ENCODE data around the gene TTC3.

TTC3 gene

DNA sequence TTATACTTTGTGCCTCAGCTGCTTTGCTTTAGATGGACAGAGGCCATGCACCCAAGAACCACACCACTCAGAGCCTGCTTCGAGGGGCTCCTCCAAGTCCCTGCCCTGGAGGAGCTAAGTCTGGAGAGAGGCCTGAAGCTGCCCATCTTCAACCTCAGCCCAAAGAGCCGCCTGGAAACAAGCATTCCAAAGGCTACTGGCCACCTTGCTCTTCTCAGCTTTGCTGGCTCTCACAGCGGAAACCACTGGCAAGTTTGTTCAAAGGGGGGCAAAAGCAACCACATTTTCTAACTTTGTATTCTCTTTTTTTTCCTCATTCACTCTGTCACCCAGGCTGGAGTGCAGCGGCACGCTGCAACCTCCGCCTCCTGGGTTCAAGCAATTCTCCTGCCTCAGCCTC lies 170.9 kb downstream of the TTC3 start:
- Mint-ChIP-seq H3K9me3 (no peaks in the 10 kb centered on the region), H3K27ac (no peak overlapping the region)

DNA sequence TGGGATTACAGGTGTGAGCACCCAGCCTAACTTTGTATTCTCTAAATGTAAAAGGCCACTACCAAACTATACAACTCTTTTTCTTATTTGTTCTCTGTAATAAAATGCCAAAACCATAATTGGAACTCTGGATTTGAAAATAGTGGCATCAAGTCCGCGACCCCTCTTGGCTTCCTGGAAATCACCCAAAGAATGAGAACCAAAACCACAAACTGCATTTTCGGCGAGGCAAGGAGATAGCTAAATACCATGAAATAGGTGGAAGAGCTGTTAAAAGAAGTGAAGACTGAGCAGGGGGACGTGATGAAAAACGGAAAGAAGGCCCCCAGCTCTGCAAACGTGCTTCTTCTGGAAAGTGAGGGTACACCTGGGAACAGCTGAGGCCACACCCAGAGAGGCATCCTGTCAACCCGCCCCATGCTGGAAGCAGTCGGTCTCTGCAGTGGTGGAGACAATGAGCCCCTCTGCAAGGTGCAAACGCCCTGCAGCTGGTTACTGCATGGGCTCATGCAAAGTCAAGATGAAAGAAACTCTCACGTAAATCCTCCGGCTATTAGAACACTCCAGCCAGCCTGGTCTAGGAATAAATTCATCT lies 171.5 kb downstream of the TTC3 start:
- Mint-ChIP-seq H3K36me3 (ENCODE audit: low read depth) (peaks cover 13% of the 10 kb centered on the region), H3K27ac (peak overlapping the region in 2 of 3 experiments; percentile 16 to 44), H3K4me1 (peaks cover 46% of the 10 kb centered on the region), H3K4me3 (no peak overlapping the region), H3K27me3 (ENCODE audit: low read depth) (no peaks in the 10 kb centered on the region), H3K9me3 (no peaks in the 10 kb centered on the region)
- TF ChIP-seq, protein P1, sequence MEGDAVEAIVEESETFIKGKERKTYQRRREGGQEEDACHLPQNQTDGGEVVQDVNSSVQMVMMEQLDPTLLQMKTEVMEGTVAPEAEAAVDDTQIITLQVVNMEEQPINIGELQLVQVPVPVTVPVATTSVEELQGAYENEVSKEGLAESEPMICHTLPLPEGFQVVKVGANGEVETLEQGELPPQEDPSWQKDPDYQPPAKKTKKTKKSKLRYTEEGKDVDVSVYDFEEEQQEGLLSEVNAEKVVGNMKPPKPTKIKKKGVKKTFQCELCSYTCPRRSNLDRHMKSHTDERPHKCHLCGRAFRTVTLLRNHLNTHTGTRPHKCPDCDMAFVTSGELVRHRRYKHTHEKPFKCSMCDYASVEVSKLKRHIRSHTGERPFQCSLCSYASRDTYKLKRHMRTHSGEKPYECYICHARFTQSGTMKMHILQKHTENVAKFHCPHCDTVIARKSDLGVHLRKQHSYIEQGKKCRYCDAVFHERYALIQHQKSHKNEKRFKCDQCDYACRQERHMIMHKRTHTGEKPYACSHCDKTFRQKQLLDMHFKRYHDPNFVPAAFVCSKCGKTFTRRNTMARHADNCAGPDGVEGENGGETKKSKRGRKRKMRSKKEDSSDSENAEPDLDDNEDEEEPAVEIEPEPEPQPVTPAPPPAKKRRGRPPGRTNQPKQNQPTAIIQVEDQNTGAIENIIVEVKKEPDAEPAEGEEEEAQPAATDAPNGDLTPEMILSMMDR (IDR thresholded peaks at IDR 0.05; ENCODE audit: unreplicated experiment in 3 of 3) = no peak

More for the DNA sequence above, 170.9 kb downstream of the TTC3 start:
- TF ChIP-seq, protein P1 (IDR thresholded peaks at IDR 0.05; ENCODE audit: unreplicated experiment in 3 of 3) = no peak
- no peaks in the 10 kb centered on the region for H3K27me3 Mint-ChIP-seq (ENCODE audit: low read depth)
- H3K4me1 Mint-ChIP-seq = peaks cover 40% of the 10 kb centered on the region
- H3K36me3 Mint-ChIP-seq (ENCODE audit: low read depth) = peaks cover 19% of the 10 kb centered on the region
- no peak overlapping the region for H3K4me3 Mint-ChIP-seq

DNA sequence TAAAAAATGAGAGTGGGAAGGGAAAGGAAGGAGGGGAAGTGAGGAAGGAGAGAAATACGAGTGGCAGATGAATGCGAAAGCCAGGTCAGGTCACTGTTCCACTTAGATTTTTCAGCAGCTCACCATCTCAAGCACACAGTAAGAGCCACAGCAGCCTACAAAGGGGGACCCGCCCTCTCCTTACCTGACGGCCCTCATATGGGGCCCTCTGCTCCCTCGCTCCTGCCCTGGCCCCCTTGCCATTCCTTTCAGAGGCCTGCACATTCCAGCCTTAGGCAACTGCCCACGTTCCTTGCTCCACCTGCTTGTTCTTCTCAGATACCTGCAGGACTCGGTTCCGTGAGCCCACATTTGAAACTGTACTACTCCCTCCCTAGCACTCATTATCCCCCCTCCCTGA lies 172.1 kb downstream of the TTC3 start:
- Mint-ChIP-seq H3K27ac (peak overlapping the region in 2 of 3 experiments; percentile 16 to 44), H3K4me1 (peaks cover 50% of the 10 kb centered on the region), H3K9me3 (no peaks in the 10 kb centered on the region), H3K27me3 (ENCODE audit: low read depth) (no peaks in the 10 kb centered on the region), H3K4me3 (no peak overlapping the region), H3K36me3 (ENCODE audit: low read depth) (peaks cover 13% of the 10 kb centered on the region)
- TF ChIP-seq, protein P1 (IDR thresholded peaks at IDR 0.05; ENCODE audit: unreplicated experiment in 3 of 3) = no peak

DNA sequence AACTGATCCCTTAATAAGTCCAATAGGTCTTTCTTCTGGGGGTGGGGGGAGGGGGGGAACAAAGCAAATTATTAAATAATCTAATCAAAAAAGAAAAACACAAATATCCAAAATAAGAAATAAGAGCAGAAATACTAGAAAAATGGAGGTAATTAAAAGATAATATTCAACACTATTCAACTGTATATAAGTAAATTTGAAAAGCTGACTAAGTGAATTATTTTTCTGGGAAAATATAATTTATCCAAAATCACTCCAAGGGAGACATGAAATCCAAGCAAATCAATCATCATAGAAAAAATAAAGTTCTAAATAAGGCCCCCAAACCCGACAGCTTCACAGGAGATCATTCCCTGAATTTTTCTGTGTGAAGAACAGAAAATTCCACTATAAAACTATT lies 175.2 kb downstream of the TTC3 start:
- Mint-ChIP-seq H3K9me3 (no peaks in the 10 kb centered on the region), H3K36me3 (ENCODE audit: low read depth) (peaks cover 4% of the 10 kb centered on the region), H3K4me3 (no peak overlapping the region), H3K4me1 (peaks cover 55% of the 10 kb centered on the region), H3K27ac (no peak overlapping the region), H3K27me3 (ENCODE audit: low read depth) (no peaks in the 10 kb centered on the region)
- TF ChIP-seq, protein P1 (IDR thresholded peaks at IDR 0.05; ENCODE audit: unreplicated experiment in 3 of 3) = no peak

DNA sequence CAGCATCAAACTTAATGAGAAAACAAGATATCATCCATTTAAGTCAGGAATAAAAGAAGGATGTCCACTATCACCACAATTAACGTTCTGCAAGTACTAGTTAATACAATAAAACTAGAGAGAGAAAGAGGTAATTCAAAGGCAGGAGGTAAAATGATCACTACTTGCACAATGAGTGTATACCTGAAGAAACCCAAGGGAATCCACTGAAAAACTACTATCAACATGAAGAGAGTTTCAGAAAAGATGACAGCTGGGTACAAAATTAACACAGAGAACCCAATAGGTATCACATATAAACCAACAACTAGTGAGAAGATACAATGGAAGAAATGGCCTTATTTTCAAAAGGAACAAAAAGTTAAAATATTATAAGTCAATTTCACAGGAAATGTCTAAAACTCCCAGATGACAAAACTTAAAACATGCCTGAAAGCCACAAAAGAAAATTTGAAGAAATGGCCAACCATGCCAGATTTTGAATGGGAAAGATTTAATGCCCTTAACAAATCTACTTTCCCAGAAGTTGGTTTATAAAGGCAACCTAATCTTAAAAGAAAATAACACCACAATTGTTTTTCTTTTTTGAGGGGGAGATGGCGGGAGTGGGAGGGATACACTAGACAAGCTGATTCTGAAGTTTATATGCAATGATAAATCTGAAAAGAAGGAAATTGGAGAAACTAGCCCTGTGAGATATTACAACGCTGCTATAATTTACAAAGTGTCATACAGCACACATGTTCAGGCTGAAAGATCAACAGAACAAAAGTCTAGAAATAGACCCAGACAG lies 176.3 kb downstream of the TTC3 start:
- no peaks in the 10 kb centered on the region for H3K27me3 Mint-ChIP-seq (ENCODE audit: low read depth)
- H3K4me3 Mint-ChIP-seq = no peak overlapping the region
- H3K4me1 Mint-ChIP-seq = peaks cover 57% of the 10 kb centered on the region
- peak overlapping the region; percentile 21 to 58 (median 41) for H3K27ac Mint-ChIP-seq
- TF ChIP-seq, protein P1 (IDR thresholded peaks at IDR 0.05; ENCODE audit: unreplicated experiment in 3 of 3) = no peak
- H3K36me3 Mint-ChIP-seq (ENCODE audit: low read depth) = peaks cover 4% of the 10 kb centered on the region
- H3K9me3 Mint-ChIP-seq = no peaks in the 10 kb centered on the region

Data from nephron (organoid).